CD14-positive monocyte (primary cell): ENCODE results near the gene WDR7. TPM values are rescaled to one million over a fixed set of nuclear protein-coding genes. Genes with fewer than 3 reads are reported as not detected.
A peak's percentile ranks its signal among the peaks of the same experiment; 100 is the strongest.

Experiments
- DNase-seq, 3 donors: peaks; one replicate each; pipeline ENCODE4 v3.0.0-alpha.2; 2011 to 2022
- H2AFZ ChIP-seq: 2 replicates; pipeline ENCODE4 v1.6.0; 2012; ENCODE audit warnings: mild to moderate bottlenecking, low read depth, low read length, inconsistent platforms; ENCODE audit not compliant: insufficient read depth, poor library complexity, severe bottlenecking
- H3K27ac ChIP-seq, 2 donors: 1 replicate in 1 of 2; 2 replicates in 1 of 2; pipeline ENCODE4 v1.5.1; 2012 to 2013; ENCODE audit warnings: low read length in 2 of 2, control low read depth in 1 of 2, inconsistent platforms in 1 of 2, low read depth in 1 of 2, mild to moderate bottlenecking in 1 of 2
- H3K27me3 ChIP-seq, 2 donors: one replicate each; pipeline versions ENCODE4 v1.6.0 to v1.6.1; 2011 to 2013; ENCODE audit warnings: low read length in 2 of 2; ENCODE audit not compliant: control insufficient read depth in 2 of 2, insufficient read depth in 2 of 2
- H3K36me3 ChIP-seq, 2 donors: replicated peaks in 1 of 2; 1 replicate in 1 of 2; 2 replicates in 1 of 2; pipeline versions ENCODE4 v1.5.1 to v1.6.1; 2012 to 2013; ENCODE audit warnings: low read length in 2 of 2, control low read depth in 1 of 2, inconsistent platforms in 1 of 2, mild to moderate bottlenecking in 1 of 2; ENCODE audit not compliant: insufficient read depth in 2 of 2, control insufficient read depth in 1 of 2
- H3K4me1 ChIP-seq, 2 donors: 1 replicate in 1 of 2; 2 replicates in 1 of 2; pipeline versions ENCODE4 v1.5.1 to v1.6.1; 2012 to 2013; ENCODE audit warnings: low read length in 2 of 2, control low read depth in 1 of 2, inconsistent platforms in 1 of 2, mild to moderate bottlenecking in 1 of 2, moderate library complexity in 1 of 2; ENCODE audit not compliant: insufficient read depth in 2 of 2, control insufficient read depth in 1 of 2
- H3K4me2 ChIP-seq: replicated peaks from 2 replicates; pipeline ENCODE3; 2012; ENCODE audit warnings: low read length, moderate library complexity, mild to moderate bottlenecking; ENCODE audit not compliant: poor library complexity, severe bottlenecking; ENCODE audit errors: extremely low read depth
- H3K4me3 ChIP-seq, 3 experiments: fragments of 200-600 bp in 1 of 3; sonication (generic) in 1 of 3; replicated peaks in 1 of 3; 1 replicate in 2 of 3; 2 replicates in 1 of 3; pipeline ENCODE4 v1.5.1; 2011 to 2013; ENCODE audit warnings: low read length in 3 of 3, mild to moderate bottlenecking in 3 of 3, control low read depth in 2 of 3, low read depth in 2 of 3, inconsistent platforms in 1 of 3, moderate library complexity in 1 of 3
- H3K79me2 ChIP-seq: 2 replicates; pipeline ENCODE4 v1.6.0; 2012; ENCODE audit warnings: mild to moderate bottlenecking, control low read depth, inconsistent platforms, low read length, moderate library complexity; ENCODE audit not compliant: insufficient read depth
- H3K9ac ChIP-seq: 2 replicates; pipeline ENCODE4 v1.6.0; 2017; ENCODE audit warnings: low read length, mild to moderate bottlenecking; ENCODE audit not compliant: insufficient read depth, poor library complexity, severe bottlenecking
- H3K9me3 ChIP-seq, 2 donors: replicated peaks in 1 of 2; 1 replicate in 1 of 2; 2 replicates in 1 of 2; pipeline versions ENCODE4 v1.5.1 to v1.6.1; 2012 to 2013; ENCODE audit warnings: low read length in 2 of 2, control low read depth in 1 of 2; ENCODE audit not compliant: control insufficient read depth in 1 of 2, insufficient read depth in 1 of 2
- H4K20me1 ChIP-seq: 2 replicates; pipeline ENCODE4 v1.6.0; 2012; ENCODE audit warnings: mild to moderate bottlenecking, low read length, control low read depth, moderate library complexity; ENCODE audit not compliant: insufficient read depth
- H3K27ac Mint-ChIP-seq, 7 donors: one replicate each; pipeline ENCODE4 v1.8.0; 2020; ENCODE audit warnings: mild to moderate bottlenecking in 7 of 7, mixed read lengths in 7 of 7, moderate library complexity in 6 of 7, inconsistent platforms in 2 of 7
- H3K27me3 Mint-ChIP-seq, 3 donors: one replicate each; pipeline ENCODE4 v1.8.0; 2021 to 2022; ENCODE audit warnings: low read depth in 3 of 3, mild to moderate bottlenecking in 3 of 3, mixed read lengths in 3 of 3, moderate library complexity in 3 of 3, inconsistent platforms in 1 of 3
- H3K36me3 Mint-ChIP-seq, 2 donors: one replicate each; pipeline ENCODE4 v1.8.0; 2020; ENCODE audit warnings: mixed read lengths in 2 of 2, inconsistent platforms in 1 of 2, mild to moderate bottlenecking in 1 of 2
- H3K4me1 Mint-ChIP-seq: one replicate; pipeline ENCODE4 v1.8.0; 2020; ENCODE audit warnings: mild to moderate bottlenecking, mixed read lengths
- H3K4me3 Mint-ChIP-seq, 2 donors: one replicate each; pipeline ENCODE4 v1.8.0; 2020; ENCODE audit warnings: mild to moderate bottlenecking in 2 of 2, mixed read lengths in 2 of 2, moderate library complexity in 1 of 2
- H3K9me3 Mint-ChIP-seq, 7 donors: one replicate each; pipeline ENCODE4 v1.8.0; 2020 to 2022; ENCODE audit warnings: mixed read lengths in 7 of 7, mild to moderate bottlenecking in 6 of 7, moderate library complexity in 6 of 7, inconsistent platforms in 2 of 7
- WGBS: methylation state at CpG from one replicate; pipeline ENCODE4 v1.1.5; 2013; ENCODE audit warnings: missing lambda C conversion rate; ENCODE audit not compliant: insufficient coverage; 5-methylcytosine and 5-hydroxymethylcytosine counted together
- intact Hi-C, 2 donors: fragments of 100-400 bp; cut with micrococcal nuclease; formaldehyde crosslinking; loops; one replicate each; pipeline versions ENCODE4 v1.15.0 to v1.15.1; 2023
- polyA plus RNA-seq, 3 donors: library from polyadenylated mRNA; depleted of rRNA in 1 of 3; unstranded in 2 of 3; stranded (reverse) in 1 of 3; fragments of 300-500 nt in 2 of 3; fragments of >200 nt in 1 of 3; fragmentation: Illumina TruSeq in 2 of 3; gene quantifications; 1 replicate in 2 of 3; 2 replicates in 1 of 3; pipeline ENCODE4 v1.2.3, GENCODE V29; 2012 to 2021
- TF ChIP-seq, protein P1 (sequence below): fragments of 200-600 bp; IDR thresholded peaks from one replicate; pipeline ENCODE4 v1.8.0; 2022; ENCODE audit warnings: antibody characterized with exemption, mild to moderate bottlenecking

Gene WDR7
- polyA plus RNA-seq, 3 donors, result 9.1 to 23.6 (median 9.5) TPM

DNA sequence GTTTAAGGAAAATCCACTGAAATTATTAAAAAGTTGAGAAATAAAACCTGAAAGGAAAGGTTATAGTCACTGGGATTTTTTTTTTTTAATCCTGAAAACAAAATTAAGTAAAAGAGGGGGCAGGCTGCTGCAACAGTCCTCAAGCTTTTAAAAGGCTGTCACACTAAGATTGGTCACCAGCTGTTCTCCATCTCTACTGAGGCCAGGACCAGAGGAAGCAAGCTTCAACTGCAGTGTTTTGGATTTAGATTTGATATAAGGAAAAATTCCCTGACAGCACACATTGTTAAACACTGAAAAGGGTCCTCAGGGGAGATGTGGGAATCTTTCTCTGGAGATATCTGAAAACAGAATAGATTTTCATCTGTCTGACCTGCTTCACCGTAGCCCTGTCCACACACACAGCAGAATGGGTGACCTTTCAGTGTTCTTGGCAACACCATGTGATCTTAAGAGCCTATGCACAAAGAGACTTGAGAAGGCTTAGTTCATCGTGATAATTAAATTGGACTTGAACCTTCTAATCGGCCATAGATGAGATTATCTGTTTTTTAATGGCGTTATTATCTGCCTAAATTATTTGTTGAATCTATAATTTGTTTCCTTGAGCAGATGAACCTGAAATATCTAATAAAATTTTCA, 363.7 kb downstream of the WDR7 start:
- peaks cover 26% of the 10 kb centered on the region for H3K4me1 Mint-ChIP-seq
- no peak overlapping the region for H3K4me2 ChIP-seq
- H3K9ac ChIP-seq, result no peak overlapping the region
- peaks cover 18% of the 10 kb centered on the region in 2 donors for H3K4me1 ChIP-seq
- intact Hi-C loops, result no loop called here
- H3K27ac ChIP-seq, result no peak overlapping the region
- no peaks in the 10 kb centered on the region for H3K9me3 ChIP-seq
- no peaks in the 10 kb centered on the region for H3K79me2 ChIP-seq
- H3K36me3 Mint-ChIP-seq, result peaks cover under 1 to 3% of the 10 kb centered on the region in 2 donors
- TF ChIP-seq, protein P1, sequence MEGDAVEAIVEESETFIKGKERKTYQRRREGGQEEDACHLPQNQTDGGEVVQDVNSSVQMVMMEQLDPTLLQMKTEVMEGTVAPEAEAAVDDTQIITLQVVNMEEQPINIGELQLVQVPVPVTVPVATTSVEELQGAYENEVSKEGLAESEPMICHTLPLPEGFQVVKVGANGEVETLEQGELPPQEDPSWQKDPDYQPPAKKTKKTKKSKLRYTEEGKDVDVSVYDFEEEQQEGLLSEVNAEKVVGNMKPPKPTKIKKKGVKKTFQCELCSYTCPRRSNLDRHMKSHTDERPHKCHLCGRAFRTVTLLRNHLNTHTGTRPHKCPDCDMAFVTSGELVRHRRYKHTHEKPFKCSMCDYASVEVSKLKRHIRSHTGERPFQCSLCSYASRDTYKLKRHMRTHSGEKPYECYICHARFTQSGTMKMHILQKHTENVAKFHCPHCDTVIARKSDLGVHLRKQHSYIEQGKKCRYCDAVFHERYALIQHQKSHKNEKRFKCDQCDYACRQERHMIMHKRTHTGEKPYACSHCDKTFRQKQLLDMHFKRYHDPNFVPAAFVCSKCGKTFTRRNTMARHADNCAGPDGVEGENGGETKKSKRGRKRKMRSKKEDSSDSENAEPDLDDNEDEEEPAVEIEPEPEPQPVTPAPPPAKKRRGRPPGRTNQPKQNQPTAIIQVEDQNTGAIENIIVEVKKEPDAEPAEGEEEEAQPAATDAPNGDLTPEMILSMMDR, result no peak
- H3K27me3 ChIP-seq, result no peaks in the 10 kb centered on the region
- H3K36me3 ChIP-seq, result peaks cover 0 to 9% of the 10 kb centered on the region in 2 donors
- H3K27ac Mint-ChIP-seq, result no peak overlapping the region
- no peak overlapping the region for H2AFZ ChIP-seq
- H3K9me3 Mint-ChIP-seq, result no peaks in the 10 kb centered on the region
- no peak overlapping the region for H3K4me3 Mint-ChIP-seq
- no CpG with 5 or more reads among the region's 4 CpGs for WGBS
- no peak for DNase-seq
- H4K20me1 ChIP-seq, result no peaks in the 10 kb centered on the region
- H3K27me3 Mint-ChIP-seq, result no peaks in the 10 kb centered on the region
- no peak overlapping the region for H3K4me3 ChIP-seq

DNA sequence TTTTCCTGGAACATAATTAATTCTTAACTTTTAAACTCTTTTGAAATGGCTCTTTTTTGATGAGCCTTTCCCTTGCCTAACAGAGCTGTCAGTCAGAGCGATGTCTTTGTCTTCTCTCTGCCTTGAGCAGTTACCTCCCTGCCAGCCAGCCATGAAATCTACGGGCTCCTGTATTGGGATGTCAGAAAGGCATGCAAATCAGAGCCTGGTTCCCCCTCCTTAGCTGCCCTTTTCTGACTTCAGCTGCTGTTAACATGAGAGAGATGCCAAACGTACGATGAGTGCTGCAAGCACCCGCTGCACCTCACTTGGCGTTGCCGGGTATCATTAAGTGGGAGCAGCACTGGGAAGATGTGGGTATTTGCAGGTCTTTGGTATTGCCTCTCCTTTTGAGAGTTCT, 364.3 kb downstream of the WDR7 start:
- Mint-ChIP-seq H3K36me3 (peaks cover 2 to 5% of the 10 kb centered on the region in 2 donors), H3K9me3 (no peaks in the 10 kb centered on the region), H3K4me3 (no peak overlapping the region), H3K4me1 (peaks cover 26% of the 10 kb centered on the region), H3K27ac (peak overlapping the region in 1 of 7 donors; percentile 20), H3K27me3 (no peaks in the 10 kb centered on the region)
- Histone ChIP-seq H3K9ac (no peak overlapping the region), H2AFZ (no peak overlapping the region), H3K27ac (no peak overlapping the region), H3K36me3 (peaks cover 2 to 10% of the 10 kb centered on the region in 2 donors), H4K20me1 (no peaks in the 10 kb centered on the region), H3K4me2 (no peak overlapping the region), H3K4me1 (peaks cover 18% of the 10 kb centered on the region in 2 donors), H3K9me3 (no peaks in the 10 kb centered on the region), H3K4me3 (no peak overlapping the region), H3K79me2 (no peaks in the 10 kb centered on the region), H3K27me3 (no peaks in the 10 kb centered on the region)
- DNase-seq, result no peak
- TF ChIP-seq, protein P1, result no peak
- 95% methylated on average over 7 of the region's 7 CpGs for WGBS
- intact Hi-C loops, result no loop called here
